ENCODE results near the gene LTBP1.

The LTBP1 gene

GRCh38 chr2:33250417-33251029, 303.8 kb downstream of the LTBP1 start:
- in situ Hi-C loops (cut with HindIII; ENCODE audit: low sequenced_read_pairs): no loop called here
- DNase-seq (ENCODE audit: low read depth, low spot score): no peak
- no peak overlapping the region for H3K4me3 ChIP-seq (ENCODE audit: low read depth, low read length)
- no peak for TF ChIP-seq CTCF (IDR thresholded peaks at IDR 0.05; ENCODE audit: low read depth, low read length)

GRCh38 chr2:33256162-33256755, 309.5 kb downstream of the LTBP1 start:
- in situ Hi-C loops (cut with HindIII; ENCODE audit: low sequenced_read_pairs): no loop called here
- TF ChIP-seq CTCF (IDR thresholded peaks at IDR 0.05; ENCODE audit: low read depth, low read length): no peak
- no peak overlapping the region for H3K4me3 ChIP-seq (ENCODE audit: low read depth, low read length)
- no peak for DNase-seq (ENCODE audit: low read depth, low spot score)

GRCh38 chr2:33258387-33258786, 311.6 kb downstream of the LTBP1 start:
- in situ Hi-C loops (cut with HindIII; ENCODE audit: low sequenced_read_pairs): no loop called here
- H3K4me3 ChIP-seq (ENCODE audit: low read depth, low read length): no peak overlapping the region
- DNase-seq (ENCODE audit: low read depth, low spot score): no peak
- no peak for TF ChIP-seq CTCF (IDR thresholded peaks at IDR 0.05; ENCODE audit: low read depth, low read length)

- DNase-seq (ENCODE audit: low read depth, low spot score): no peak
- TF ChIP-seq CTCF (IDR thresholded peaks at IDR 0.05; ENCODE audit: low read depth, low read length): no peak
- H3K4me3 ChIP-seq (ENCODE audit: low read depth, low read length): no peak overlapping the region
- in situ Hi-C loops (cut with HindIII; ENCODE audit: low sequenced_read_pairs): no loop called here
These were observed 315.3 kb downstream of the LTBP1 start for GRCh38 chr2:33262097-33262496.

GRCh38 chr2:33264766-33265165, 318.0 kb downstream of the LTBP1 start:
- TF ChIP-seq CTCF (IDR thresholded peaks at IDR 0.05; ENCODE audit: low read depth, low read length): no peak
- no peak overlapping the region for H3K4me3 ChIP-seq (ENCODE audit: low read depth, low read length)
- no peak for DNase-seq (ENCODE audit: low read depth, low spot score)
- in situ Hi-C loops (cut with HindIII; ENCODE audit: low sequenced_read_pairs): no loop called here

- no peak for TF ChIP-seq CTCF (IDR thresholded peaks at IDR 0.05; ENCODE audit: low read depth, low read length)
- no peak for DNase-seq (ENCODE audit: low read depth, low spot score)
- H3K4me3 ChIP-seq (ENCODE audit: low read depth, low read length): no peak overlapping the region
- in situ Hi-C loops (cut with HindIII; ENCODE audit: low sequenced_read_pairs): no loop called here
These were observed 319.0 kb downstream of the LTBP1 start for GRCh38 chr2:33265584-33266338.

Measured in astrocyte of the spinal cord (primary cell).